GM10847 (cell line): ENCODE results near the gene TMEM131L.

Source experiments
- POLR2A ChIP-seq: IDR thresholded peaks from 2 replicates; pipeline ENCODE4 v1.6.1; 2011; ENCODE audit not compliant: insufficient read length; ENCODE audit errors: extremely low read depth

Gene TMEM131L

DNA sequence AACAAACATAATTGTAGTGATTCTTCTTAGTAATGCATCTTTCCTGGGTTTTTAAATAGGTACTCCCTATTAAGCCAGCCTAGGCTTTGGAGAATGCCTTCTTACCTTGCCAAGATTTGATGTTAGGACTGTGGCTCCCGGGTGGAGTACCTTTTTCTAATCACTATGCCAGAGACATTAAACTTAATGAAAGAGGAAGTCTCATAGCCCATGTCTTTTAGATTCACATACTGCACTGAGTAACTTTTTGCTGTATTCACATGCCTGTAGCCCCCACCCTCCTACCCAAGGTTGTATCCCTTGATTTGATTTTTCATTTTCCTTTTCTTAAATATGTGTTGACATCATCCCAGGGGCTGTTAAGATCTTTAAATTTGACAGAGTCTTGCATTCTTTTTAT lies 113.7 kb downstream of the TMEM131L start:
- TF ChIP-seq POLR2A = no peak

DNA sequence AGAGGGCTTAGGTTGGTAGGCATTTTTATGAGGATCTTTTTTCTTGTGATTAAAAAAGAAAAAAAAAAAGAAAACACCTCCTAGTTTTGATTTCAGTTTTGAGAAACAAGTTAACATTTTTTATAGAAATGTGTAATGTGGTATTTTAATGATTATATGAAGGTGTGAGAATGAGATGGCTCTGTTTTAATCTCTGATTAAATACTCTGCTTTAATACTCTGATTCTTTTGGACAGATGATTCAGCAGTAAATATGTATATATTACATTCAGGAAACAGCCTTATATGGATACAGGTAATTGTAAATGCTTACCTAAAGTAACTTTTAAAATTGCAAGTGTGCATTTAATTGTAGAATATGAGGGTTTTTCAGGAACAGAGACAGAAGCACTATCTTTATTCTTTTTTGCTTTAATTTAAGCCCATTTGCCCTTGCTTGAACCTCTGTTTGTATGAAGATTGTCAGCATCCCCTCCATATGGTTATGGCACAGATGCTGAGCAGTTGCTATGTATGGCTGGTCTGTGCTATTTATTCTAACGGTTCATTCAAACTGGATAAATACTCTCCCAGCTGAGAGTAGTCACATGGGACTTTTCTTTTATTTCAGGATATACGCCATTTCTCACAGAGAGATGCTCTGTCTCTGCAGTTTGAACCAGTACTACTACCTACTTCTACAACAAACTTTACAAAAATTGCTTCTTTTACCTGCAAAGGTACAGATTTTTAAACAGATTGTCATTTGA lies 117.0 kb downstream of the TMEM131L start:
- TF ChIP-seq POLR2A = no peak

DNA sequence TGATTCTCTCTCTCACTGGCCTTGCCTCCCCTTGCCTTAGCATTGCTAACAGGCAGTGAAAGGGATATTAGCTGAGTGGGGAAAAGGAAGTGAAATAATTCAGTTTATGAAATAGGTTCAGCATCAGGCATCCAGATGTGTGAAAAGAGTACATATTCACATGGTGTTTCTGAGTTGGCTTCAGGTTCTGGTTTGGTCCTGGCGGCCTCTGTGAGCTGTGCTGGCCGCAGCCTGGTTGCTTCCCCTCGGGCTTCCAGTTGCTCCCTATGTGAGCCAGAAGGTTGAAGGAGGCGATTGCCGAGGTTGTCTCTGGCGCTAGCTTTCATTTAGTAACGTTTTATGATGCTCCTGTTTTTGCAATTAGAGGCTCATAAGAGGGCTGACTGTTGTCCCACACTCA lies 118.9 kb downstream of the TMEM131L start:
- TF ChIP-seq POLR2A = no peak

DNA sequence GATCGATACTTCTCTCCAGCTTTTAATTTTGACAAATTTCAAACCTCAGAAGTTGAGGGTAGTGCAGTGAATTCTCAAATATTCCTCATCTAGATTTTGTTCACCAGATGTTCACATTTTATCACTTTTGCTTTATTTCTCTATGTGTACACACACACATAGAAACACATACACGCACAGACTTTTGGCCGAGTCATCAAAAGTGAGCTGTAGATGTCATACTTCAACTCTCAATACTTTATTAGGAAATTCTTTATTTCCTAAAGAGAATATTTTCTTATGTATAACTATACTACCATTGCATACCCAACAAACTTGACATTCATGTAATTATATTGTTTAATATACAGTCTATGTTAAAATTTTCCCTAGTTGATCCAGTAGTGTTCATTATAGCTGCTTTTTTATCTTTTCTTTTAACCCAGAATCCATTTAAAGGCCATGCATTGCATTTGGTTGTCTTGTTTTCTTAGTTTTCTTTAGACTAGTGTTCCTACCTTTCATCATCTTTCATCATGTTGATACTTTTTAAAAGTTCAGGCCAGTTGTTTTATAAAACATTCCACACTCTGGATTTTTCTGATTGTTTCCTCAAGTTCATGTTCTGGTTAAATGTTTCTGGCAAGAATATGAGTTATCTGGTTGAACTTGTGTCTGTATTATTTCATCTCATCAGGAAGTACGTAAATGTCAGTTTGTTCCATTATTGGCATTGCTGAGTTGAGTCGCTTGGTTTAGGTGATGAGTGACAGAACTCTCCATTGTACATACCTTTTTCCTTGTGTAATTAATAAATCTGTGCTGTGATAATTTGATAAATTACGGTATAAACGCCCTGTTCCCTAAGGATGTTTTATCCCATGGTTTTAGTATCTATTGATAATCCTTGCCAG lies 123.8 kb downstream of the TMEM131L start:
- TF ChIP-seq POLR2A = no peak

DNA sequence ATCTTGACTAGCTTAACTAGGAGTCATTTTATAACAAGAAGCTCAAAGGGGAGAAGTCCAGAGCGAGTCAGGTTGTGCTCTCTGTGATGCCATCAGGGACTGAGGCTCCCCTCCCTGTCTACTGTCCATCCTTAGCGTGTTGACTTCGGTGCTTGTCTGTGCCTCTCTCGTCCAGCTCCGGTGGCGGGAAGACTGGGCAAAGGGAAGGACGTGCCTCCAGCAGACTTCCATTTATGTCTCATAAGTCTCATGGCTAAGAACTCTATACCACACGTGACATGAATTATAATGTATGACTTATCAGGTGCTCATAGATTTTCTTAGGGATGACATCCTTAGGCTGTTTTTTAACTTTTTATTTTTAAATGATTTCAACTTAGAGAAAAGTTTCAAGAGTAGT lies 125.3 kb downstream of the TMEM131L start:
- no peak for TF ChIP-seq POLR2A

DNA sequence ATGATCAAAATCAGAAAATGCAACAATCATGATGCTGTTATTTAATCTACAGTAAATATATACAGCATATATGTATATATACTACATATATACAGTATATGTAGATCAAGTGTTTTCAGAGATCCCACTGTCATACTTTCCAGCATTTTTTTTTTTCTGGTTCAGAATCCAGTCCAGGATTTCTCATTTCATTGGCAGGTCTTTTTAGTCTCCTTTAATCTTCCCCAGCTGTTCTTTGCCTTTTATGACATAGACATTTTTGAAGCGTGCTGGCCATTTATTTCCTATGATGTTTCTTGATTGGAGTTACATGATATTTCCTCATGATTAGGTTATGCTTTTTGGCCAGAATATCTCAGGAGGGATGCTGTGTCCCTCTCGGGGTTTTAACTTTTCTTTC lies 125.9 kb downstream of the TMEM131L start:
- TF ChIP-seq POLR2A = no peak

DNA sequence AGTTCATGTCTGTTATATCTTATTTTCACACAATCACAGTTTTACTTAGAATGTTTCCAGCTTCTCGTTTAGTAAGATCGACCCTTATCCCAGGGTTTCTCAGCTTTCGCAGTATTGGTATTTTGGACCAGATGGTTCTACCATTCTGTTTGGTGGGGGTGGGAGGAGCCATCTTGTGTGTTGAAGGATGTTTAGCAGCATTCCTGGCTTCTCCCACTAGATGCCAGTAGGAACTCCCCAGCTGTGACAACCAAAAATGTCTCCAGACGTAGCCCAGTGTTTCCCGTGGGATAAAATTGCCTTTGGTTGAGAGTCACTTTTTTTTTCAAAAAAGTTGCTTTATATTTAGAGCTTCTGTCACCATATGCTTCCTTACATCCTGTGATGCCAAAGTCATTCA lies 127.0 kb downstream of the TMEM131L start:
- TF ChIP-seq POLR2A = no peak

DNA sequence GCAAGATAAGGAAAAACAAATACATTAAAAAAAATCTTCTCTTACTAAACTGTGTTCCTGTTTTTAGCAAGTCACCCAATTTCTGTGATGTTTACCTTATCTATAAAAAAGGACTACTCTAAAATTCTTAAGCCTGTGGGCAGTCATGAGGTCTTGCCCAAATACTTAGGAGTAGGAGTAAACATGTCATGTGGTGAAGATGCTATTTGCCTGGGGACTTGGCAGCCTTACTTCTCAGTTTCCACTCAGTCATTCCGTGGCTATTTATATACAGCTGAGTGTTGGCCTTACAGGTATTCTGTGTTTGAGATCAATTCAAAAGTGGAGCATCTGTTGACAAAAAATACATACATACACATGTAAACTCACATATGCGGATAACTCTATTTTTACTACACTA lies 128.1 kb downstream of the TMEM131L start:
- no peak for TF ChIP-seq POLR2A

DNA sequence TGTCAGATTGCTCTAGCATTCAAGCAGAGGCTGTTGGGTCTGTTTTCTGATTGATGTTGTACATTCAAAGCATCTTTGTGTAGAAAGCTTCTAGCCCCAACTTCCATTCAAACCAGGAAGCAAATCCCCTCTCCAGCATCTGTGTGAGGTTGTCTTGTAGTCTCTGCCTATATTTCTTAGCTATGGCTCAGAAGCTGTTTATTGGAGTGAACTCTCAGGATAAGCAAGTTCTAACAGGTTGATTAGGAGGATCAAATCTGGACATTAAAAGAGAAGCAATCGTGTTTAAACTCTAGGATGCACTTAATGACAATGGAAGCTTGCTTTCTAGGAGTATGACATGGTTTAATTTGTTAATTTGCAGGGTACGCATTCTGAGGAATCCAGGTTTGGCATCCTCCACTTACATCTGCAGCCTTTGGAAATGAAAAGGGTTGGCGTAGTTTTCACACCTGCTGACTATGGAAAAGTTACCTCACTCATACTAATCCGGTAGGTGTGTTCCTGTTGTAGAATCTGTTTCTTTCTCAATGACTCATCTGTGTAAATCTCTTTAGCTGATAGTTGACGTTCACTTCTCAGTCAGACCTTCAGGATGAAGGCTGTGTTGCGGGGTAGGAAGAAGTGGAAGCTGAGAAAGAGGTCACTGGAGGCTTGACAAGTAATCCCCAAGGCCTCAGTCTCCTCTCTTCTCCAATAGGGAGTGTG lies 129.9 kb downstream of the TMEM131L start:
- no peak for TF ChIP-seq POLR2A

DNA sequence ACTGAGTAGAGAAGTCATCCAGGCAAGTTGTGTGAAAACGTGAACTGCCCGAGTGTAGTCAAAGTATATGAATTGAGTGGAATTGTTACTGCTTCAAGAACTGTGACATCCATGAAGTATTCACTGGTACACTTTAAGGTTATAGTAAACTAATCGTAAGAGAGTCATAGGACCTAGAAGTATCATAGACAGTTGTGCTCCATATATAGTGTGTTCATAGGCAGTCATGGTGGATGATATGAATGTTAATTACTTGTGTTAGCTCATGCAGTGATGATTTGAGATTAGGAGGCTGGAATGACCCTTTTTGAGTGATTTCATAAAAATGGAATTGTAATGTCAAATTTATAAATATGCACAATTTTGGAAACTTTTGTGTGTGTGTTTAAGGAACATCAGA lies 136.6 kb downstream of the TMEM131L start:
- TF ChIP-seq POLR2A = no peak

DNA sequence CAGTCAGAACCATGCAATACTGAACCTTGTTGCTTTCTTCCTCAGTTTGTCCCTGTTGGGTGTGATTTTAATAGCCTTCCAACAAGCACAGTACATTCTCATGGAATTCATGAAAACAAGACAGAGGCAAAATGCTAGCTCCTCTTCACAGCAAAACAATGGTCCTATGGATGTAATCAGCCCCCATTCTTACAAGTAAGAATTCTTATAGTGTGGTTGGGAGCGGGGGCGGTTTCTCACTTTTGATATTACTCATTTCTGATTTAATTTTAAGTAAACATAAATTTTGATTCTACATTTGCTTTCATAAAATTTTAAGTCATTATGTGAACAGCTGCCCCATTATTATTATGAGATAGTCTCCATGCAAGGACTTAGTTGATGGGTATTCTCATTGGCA lies 137.1 kb downstream of the TMEM131L start:
- TF ChIP-seq POLR2A = no peak

DNA sequence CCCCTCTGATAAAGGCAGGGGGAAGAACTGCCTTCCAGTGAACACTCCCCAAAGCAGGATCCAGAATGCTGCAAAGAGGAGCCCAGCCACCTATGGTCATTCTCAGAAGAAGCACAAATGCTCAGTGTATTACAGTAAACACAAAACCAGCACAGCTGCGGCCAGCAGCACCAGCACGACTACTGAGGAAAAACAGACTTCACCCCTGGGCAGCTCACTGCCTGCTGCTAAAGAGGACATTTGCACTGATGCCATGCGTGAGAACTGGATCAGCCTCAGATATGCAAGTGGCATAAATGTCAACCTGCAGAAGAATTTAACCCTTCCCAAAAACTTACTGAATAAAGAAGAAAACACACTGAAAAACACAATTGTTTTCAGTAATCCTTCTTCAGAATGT lies 137.7 kb downstream of the TMEM131L start:
- no peak for TF ChIP-seq POLR2A

DNA sequence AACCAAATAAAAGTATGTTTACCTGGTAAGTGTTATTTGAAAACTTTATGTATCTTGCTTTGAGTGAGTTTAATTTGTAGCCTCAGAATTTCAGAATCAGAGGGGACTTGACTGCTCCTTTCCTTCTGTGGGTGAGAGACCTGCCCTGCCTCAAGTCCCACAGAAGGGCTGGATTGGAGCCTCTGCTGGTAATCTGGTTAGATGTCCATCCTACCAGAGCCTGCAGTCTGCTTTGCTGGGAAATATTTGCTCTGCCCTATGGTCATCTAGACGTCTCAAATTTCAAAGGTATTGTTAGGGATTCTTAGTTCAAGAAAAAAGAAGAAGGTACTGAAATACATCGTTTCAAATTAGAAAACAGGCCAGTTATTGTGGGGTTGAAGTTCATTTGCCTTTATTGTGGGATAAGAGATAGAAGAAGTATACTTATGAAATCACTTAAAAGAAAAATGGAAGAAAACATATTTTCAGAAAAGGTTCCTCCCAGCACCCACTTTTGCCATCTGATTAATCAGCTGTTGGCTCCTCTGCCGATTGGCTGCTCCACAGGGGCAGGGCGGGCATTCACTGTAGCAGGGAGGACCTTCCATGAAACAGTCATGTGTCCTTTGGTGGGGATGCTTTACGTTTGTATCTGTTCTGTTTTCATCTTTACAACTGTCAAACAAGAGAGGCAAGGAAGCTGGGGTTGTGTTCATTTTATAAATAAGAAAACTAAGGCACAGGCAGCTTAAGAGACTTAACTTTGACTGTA lies 144.6 kb downstream of the TMEM131L start:
- no peak for TF ChIP-seq POLR2A

DNA sequence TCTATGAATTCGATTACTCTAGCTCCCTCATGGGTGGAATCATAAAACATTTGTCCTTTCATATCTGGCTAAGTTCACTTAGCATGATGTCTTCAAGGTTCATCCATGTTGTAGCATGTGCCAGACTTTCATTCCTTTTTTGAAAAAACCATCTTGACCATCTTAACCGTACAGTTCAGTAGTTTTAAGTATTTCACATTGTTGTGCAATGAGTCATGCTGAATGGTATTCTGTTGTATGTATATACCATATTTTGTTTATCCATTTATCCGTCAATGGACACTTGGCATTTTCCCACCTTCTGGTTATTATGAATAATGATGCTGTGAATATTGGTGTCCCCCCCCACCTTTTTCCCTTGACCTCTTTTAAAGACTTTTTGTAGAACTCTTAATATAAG lies 145.5 kb downstream of the TMEM131L start:
- no peak for TF ChIP-seq POLR2A

DNA sequence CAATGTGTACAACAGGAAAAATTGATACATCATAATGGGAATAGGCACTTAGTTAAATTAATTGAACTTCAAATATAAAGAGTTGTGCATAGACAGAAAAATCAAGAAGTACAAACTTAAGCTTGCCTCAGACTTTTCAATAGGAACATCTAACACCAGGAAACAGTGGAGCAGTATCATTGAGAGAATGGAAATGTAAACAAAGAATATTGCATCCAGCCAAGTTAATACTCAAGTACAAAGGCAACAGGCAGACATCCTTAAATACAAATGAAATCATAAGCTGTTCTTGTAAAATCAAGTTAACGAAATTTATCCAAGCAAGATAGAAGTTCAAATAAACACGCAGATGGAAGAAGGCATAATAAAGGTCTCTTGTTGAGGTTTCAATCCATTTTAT lies 146.7 kb downstream of the TMEM131L start:
- TF ChIP-seq POLR2A = no peak

DNA sequence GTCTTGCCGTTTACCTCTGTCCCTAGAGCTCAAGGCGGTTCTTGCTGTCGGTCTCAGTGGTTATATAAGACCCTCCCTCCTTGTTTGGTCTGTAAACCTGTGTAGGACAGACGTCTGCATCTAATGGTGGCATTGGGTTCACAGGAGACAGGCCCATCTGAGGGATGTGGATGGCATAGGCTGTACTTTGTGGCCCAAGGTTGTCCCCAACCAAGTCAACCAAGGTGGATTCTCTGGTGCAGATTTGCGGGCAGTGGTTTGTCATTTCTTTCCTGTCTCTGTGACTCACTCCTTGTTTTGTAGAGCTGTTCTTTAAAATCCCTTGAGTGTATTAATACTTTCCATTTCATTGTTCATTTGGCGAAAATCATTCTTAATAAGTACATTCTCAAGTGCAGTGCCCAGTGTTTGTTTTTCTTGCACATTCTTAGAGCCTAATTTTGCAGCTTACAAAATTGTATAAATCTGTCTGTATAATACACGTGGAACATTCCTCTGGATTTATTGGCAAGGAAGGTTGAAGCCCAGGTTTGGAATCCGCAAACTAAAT lies 149.9 kb downstream of the TMEM131L start:
- TF ChIP-seq POLR2A = no peak
